Heart right ventricle (tissue), 16 donors: ENCODE results near the gene DNAJC1. TPM values are rescaled to one million over a fixed set of nuclear protein-coding genes. Genes with fewer than 3 reads are reported as not detected.

Source experiments
- ATAC-seq, 8 donors: fragments of 200-7000 bp; cut with Tn5 transposase; one replicate each; pipeline ENCODE4 v1.9.1; 2020; ENCODE audit warnings: mild to moderate bottlenecking in 8 of 8, moderate library complexity in 8 of 8, moderate number of reproducible peaks in 1 of 8
- DNase-seq, 2 donors: peaks; one replicate each; pipeline ENCODE4 v3.0.0-alpha.2; 2020
- H3K27ac ChIP-seq, 10 donors: fragments of 200-600 bp; sonication (generic) in 2 of 10; one replicate each; pipeline versions ENCODE4 v1.5.0 to v1.8.0; 2020 to 2022; ENCODE audit warnings: mild to moderate bottlenecking in 3 of 10
- H3K27me3 ChIP-seq, 7 donors: fragments of 200-600 bp; one replicate each; pipeline ENCODE4 v1.8.0; 2021 to 2022; ENCODE audit warnings: mild to moderate bottlenecking in 2 of 7
- H3K36me3 ChIP-seq, 9 donors: fragments of 200-600 bp; sonication (generic) in 1 of 9; one replicate each; pipeline versions ENCODE4 v1.5.0 to v1.8.0; 2020 to 2022; ENCODE audit warnings: mild to moderate bottlenecking in 2 of 9
- H3K4me1 ChIP-seq, 9 donors: fragments of 200-600 bp; sonication (generic) in 1 of 9; one replicate each; pipeline versions ENCODE4 v1.5.0 to v1.8.0; 2020 to 2022; ENCODE audit warnings: mild to moderate bottlenecking in 4 of 9
- H3K4me3 ChIP-seq, 10 donors: fragments of 200-600 bp; sonication (generic) in 2 of 10; one replicate each; pipeline versions ENCODE4 v1.5.0 to v1.8.0; 2020 to 2022; ENCODE audit warnings: mild to moderate bottlenecking in 7 of 10, moderate library complexity in 2 of 10
- H3K9me3 ChIP-seq, 11 donors: fragments of 200-600 bp in 10 of 11; sonication (generic) in 2 of 11; one replicate each; pipeline versions ENCODE4 v1.5.0 to v1.8.0; 2013 to 2022; ENCODE audit warnings: mild to moderate bottlenecking in 2 of 11, control low read depth in 1 of 11, moderate library complexity in 1 of 11
- WGBS, 2 donors: extraction: QIAGEN DNeasy Blood & Tissue Kit; methylation state at CpG; one replicate each; pipeline ENCODE4 v1.1.7; 2013; ENCODE audit warnings: inconsistent platforms in 1 of 2; 5-methylcytosine and 5-hydroxymethylcytosine counted together
- intact Hi-C, 10 donors: fragments of 100-400 bp; cut with DNase I; formaldehyde crosslinking; loops; one replicate each; pipeline versions ENCODE4 v1.11.1 to v1.14.2; 2022
- polyA plus RNA-seq, 2 donors: library from polyadenylated mRNA; stranded (reverse); fragments of 200-250 nt; gene quantifications; one replicate each; pipeline ENCODE4 v1.2.3, GENCODE V29; 2013
- total RNA-seq, 10 donors: library from RNA; stranded (reverse); fragmentation: NEBNext Ultra II Directional in 3 of 10; extraction: Animal tissue kit (Norgen Biotek cat#: 25700) in 3 of 10; gene quantifications; one replicate each; pipeline versions ENCODE4 v1.2.1 to v1.2.4, GENCODE V29; 2021 to 2023
- TF ChIP-seq, protein P1 (sequence below), 9 donors: fragments of 200-600 bp; sonication (generic) in 2 of 9; IDR thresholded peaks; one replicate each; pipeline versions ENCODE4 v1.5.0 to v1.8.0; 2021 to 2022; ENCODE audit warnings: antibody characterized with exemption in 9 of 9, mild to moderate bottlenecking in 5 of 9, moderate library complexity in 1 of 9
- donor health status: Arrhythmogenic right ventricular cardiomyopathy.
- donor health status: ischemic (EF 13 %, LVEDD 7.1; RV severe dilation, severe dysfunction).
- donor health status: healthy with polysubstance abuse.
- donor health status: DM: no; HTN: yes; CAD: no.
- donor health status: DM: no; HTN: no; CAD: no.
- donor health status: ischemic (EF 25% LVEDD 6.9; RV normal size, moderate dysfunction).
- donor health status: ischemic (EF 25% LVEDD 5.7; RV mildly dilated, moderate dysfunction).
- donor health status: healthy.
- donor health status: DM: yes; HTN: yes; CAD: no.
- donor health status: Ischemic cardiomyopathy.
- donor health status: ischemic (EF 35%, LVEDD 5.7; RV mildly dilated, moderate dysfunction).
- donor health status: nonischemic (EF 11% LVEDD 7.7; RV severe dilation, severe dysfunction).
- donor health status: DM: yes; HTN: yes; CAD: no.
- donor health status: PGD.
- donor health status: ischemic (EF 29% LVEDD 5.4; RV normal size, mild dysfunction).
- donor health status: nonischemic (EF 23%, LVEDD 6.1; RV moderate dilation, normal function).

DNAJC1 gene
- total and polyA plus RNA-seq, 12 donors: 8.9 to 26.8 (median 11.4) TPM

DNA sequence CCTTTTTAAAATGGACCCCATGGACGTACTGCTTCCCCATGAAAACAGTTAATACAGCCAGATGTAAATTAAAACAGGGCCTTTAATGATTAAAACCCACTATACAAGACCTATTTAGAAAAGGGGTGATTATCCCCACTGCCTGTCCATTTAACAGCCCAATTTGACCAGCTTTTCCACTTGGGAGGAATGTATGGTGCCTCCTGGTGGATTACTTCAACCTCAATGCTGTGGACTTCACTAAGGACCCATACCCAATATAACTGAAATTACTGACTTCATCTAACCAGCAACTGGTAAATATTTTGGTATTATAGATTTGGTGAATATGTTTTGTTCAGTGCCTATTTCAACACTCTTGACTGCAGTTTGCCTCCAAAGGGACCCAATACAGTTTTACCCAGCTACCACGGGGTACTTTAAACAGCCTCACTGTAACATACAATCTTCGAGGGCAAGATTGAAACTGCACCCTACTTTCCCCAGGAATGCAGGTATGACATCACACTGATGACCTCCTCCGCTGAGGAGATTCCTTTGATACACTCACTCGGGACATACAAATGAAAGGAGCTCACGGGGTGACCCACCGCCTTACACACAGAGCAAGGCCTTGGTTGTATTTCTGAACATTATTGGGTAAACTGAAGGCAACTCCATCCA lies 192.8 kb downstream of the DNAJC1 start:
- DNase-seq (no peak), ATAC-seq (no peak)
- intact Hi-C loops: no loop called here
- WGBS, 2 donors: 96 to 97% methylated on average over 7 of the region's 7 CpGs
- H3K27ac ChIP-seq: no peak overlapping the region
- H3K27me3 ChIP-seq: no peaks in the 10 kb centered on the region
- TF ChIP-seq, protein P1, sequence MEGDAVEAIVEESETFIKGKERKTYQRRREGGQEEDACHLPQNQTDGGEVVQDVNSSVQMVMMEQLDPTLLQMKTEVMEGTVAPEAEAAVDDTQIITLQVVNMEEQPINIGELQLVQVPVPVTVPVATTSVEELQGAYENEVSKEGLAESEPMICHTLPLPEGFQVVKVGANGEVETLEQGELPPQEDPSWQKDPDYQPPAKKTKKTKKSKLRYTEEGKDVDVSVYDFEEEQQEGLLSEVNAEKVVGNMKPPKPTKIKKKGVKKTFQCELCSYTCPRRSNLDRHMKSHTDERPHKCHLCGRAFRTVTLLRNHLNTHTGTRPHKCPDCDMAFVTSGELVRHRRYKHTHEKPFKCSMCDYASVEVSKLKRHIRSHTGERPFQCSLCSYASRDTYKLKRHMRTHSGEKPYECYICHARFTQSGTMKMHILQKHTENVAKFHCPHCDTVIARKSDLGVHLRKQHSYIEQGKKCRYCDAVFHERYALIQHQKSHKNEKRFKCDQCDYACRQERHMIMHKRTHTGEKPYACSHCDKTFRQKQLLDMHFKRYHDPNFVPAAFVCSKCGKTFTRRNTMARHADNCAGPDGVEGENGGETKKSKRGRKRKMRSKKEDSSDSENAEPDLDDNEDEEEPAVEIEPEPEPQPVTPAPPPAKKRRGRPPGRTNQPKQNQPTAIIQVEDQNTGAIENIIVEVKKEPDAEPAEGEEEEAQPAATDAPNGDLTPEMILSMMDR (IDR thresholded peaks at IDR 0.05): no peak
- H3K4me3 ChIP-seq: no peak overlapping the region
- H3K9me3 ChIP-seq: peaks cover 0 to 9% (median 0%) of the 10 kb centered on the region in 11 donors
- peaks cover 0 to 4% (median 0%) of the 10 kb centered on the region in 9 donors for H3K36me3 ChIP-seq
- peaks cover 0 to 8% (median 0%) of the 10 kb centered on the region in 9 donors for H3K4me1 ChIP-seq

DNA sequence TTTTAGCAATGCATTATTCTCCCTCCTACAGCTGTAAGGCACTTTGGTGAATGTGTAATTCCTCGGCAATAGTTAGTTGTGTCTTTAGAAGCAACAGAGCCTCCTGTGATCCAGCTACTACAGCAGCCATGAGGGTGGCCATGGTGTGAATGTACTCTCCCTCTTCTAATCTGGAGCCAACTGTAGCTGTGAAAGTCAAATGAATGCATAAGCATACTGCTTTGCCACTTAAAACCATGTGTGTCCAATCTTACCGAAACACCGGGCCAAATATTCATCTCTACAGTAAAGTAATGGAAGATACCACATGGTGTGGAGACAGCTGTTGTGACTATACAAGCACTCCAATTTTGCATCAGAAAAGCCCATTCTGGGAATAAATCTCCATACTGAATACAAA lies 195.0 kb downstream of the DNAJC1 start:
- WGBS, 2 donors: 85 to 92% methylated on average over 3 of the region's 3 CpGs
- no peak for DNase-seq
- Histone ChIP-seq H3K27ac (no peak overlapping the region), H3K27me3 (no peaks in the 10 kb centered on the region), H3K9me3 (peaks cover 0 to 3% (median 0%) of the 10 kb centered on the region in 11 donors), H3K36me3 (no peaks in the 10 kb centered on the region), H3K4me1 (peaks cover 0 to under 1% (median 0%) of the 10 kb centered on the region in 9 donors), H3K4me3 (no peak overlapping the region)
- intact Hi-C loops: no loop called here
- no peak for ATAC-seq
- TF ChIP-seq, protein P1 (IDR thresholded peaks at IDR 0.05): no peak

DNA sequence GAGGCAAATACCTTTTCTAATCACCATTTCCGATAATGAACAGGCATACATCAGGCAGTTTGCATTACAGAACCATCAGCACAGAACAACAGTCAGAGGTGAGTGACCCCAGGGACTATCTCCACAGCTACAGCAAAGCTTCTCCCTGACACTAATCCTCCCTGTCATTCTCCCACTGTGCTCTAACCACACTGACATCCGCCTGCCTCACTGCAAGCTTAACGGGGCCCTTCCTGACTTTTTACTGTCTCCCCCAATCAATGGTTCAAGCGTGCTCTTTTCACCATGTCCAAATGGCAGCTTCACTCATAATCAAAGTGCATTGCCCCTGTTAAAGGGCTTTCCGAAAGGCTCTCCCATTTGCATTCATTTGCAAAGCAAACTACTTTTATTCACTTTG lies 196.3 kb downstream of the DNAJC1 start:
- DNase-seq: no peak
- H3K4me1 ChIP-seq: no peaks in the 10 kb centered on the region
- intact Hi-C loops: no loop called here
- WGBS, 2 donors: 72 to 74% methylated on average over 5 of the region's 5 CpGs
- H3K27me3 ChIP-seq: no peaks in the 10 kb centered on the region
- H3K27ac ChIP-seq: no peak overlapping the region
- H3K4me3 ChIP-seq: no peak overlapping the region
- ATAC-seq: no peak
- TF ChIP-seq, protein P1 (IDR thresholded peaks at IDR 0.05): no peak
- H3K9me3 ChIP-seq: no peaks in the 10 kb centered on the region
- H3K36me3 ChIP-seq: peaks cover 0 to 2% (median 0%) of the 10 kb centered on the region in 9 donors

DNA sequence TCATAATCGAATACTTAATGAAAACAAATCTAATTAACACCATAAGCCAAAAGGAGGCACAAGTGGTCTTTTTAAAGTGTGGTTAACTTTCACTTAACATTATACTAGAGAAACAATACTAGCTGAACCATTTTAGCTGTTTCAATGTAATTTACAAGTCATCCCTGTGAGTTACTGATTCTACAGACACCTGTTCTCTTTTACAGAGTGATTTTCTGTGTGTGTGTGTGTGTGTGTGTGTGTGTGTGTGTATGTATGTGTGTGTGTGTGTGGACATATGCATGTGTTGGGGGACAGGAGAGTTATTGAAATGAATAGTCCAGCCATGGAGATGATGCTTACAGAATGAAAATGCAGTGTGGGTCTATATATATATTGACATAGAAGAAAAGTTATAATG lies 200.2 kb downstream of the DNAJC1 start:
- Histone ChIP-seq H3K9me3 (no peaks in the 10 kb centered on the region), H3K27ac (no peak overlapping the region), H3K36me3 (peaks cover 0 to 5% (median 0%) of the 10 kb centered on the region in 9 donors), H3K4me3 (no peak overlapping the region), H3K27me3 (no peaks in the 10 kb centered on the region), H3K4me1 (peaks cover 0 to 4% (median 0%) of the 10 kb centered on the region in 9 donors)
- intact Hi-C loops: no loop called here
- TF ChIP-seq, protein P1 (IDR thresholded peaks at IDR 0.05): no peak
- ATAC-seq: no peak
- DNase-seq: no peak
- 0 to 77% methylated on average over 1 of the region's 1 CpG for WGBS, 2 donors
